GM19240 (cell line): ENCODE results near the gene GREM1.

Source experiments
- DNase-seq: peaks from one replicate; pipeline ENCODE4 v3.0.0; 2011; ENCODE audit warnings: low spot score; ENCODE audit not compliant: insufficient read length

GREM1 gene

GRCh38 chr15:32694222-32694983 lies 23.4 kb upstream of the GREM1 start:
- DNase-seq = no peak

- no peak for DNase-seq
Measured at GRCh38 chr15:32698773-32699390, 18.9 kb upstream of the GREM1 start.

- no peak for DNase-seq
Measured at GRCh38 chr15:32700501-32701150, 17.2 kb upstream of the GREM1 start.

GRCh38 chr15:32701863-32702262 lies 15.9 kb upstream of the GREM1 start:
- DNase-seq = no peak

- DNase-seq = no peak
Measured at GRCh38 chr15:32704395-32704981, 13.3 kb upstream of the GREM1 start.

- DNase-seq = no peak
Measured at GRCh38 chr15:32705446-32705845, 12.4 kb upstream of the GREM1 start.

- DNase-seq = no peak
Measured at GRCh38 chr15:32706704-32707103, 11.1 kb upstream of the GREM1 start.

- no peak for DNase-seq
Measured at GRCh38 chr15:32707436-32707835, 10.4 kb upstream of the GREM1 start.

- DNase-seq = no peak
Measured at GRCh38 chr15:32709295-32710033, 8.3 kb upstream of the GREM1 start.

- no peak for DNase-seq
Measured at GRCh38 chr15:32715276-32715675, 2.5 kb upstream of the GREM1 start.

- DNase-seq = no peak
Measured at GRCh38 chr15:32716216-32716914, 1.4 kb upstream of the GREM1 start.

GRCh38 chr15:32716915-32717425 lies 834 bp upstream of the GREM1 start:
- DNase-seq = no peak

- DNase-seq = no peak
Measured at GRCh38 chr15:32718227-32718820, 520 bp downstream of the GREM1 start.

- no peak for DNase-seq
Measured at GRCh38 chr15:32718821-32719716, 1.3 kb downstream of the GREM1 start.

- no peak for DNase-seq
Measured at GRCh38 chr15:32721596-32721995, 3.8 kb downstream of the GREM1 start.

GRCh38 chr15:32722136-32722535 lies 4.3 kb downstream of the GREM1 start:
- no peak for DNase-seq

- DNase-seq = peak; percentile 50
Measured at GRCh38 chr15:32723171-32723948, 5.6 kb downstream of the GREM1 start.

GRCh38 chr15:32729700-32730395 lies 12.0 kb downstream of the GREM1 start:
- no peak for DNase-seq
